ENCODE measurements around the gene MPV17L2.

DNA sequence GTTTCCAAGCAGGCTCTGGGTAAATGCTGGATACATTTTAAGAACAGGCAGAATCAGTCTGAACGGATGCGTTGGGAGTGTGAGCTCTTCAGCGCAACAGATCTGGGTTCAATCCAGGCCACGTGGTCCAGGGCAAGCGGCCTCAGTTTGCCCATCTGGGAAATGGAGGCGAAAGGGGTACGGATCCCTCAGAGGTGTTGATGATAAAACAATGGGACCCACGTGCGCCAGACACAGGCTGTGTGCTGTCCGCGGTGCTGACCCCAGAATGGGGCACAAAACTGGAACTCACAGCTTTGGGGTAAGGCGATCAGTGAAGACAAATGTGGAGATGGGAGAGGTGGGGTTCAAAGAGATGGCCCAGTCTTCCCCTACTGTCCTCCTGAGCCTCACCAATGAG is 46.3 kb downstream of the MPV17L2 start:
- TF ChIP-seq POLR2A (IDR thresholded peaks at IDR 0.05), result no peak
- TF ChIP-seq, protein P1, sequence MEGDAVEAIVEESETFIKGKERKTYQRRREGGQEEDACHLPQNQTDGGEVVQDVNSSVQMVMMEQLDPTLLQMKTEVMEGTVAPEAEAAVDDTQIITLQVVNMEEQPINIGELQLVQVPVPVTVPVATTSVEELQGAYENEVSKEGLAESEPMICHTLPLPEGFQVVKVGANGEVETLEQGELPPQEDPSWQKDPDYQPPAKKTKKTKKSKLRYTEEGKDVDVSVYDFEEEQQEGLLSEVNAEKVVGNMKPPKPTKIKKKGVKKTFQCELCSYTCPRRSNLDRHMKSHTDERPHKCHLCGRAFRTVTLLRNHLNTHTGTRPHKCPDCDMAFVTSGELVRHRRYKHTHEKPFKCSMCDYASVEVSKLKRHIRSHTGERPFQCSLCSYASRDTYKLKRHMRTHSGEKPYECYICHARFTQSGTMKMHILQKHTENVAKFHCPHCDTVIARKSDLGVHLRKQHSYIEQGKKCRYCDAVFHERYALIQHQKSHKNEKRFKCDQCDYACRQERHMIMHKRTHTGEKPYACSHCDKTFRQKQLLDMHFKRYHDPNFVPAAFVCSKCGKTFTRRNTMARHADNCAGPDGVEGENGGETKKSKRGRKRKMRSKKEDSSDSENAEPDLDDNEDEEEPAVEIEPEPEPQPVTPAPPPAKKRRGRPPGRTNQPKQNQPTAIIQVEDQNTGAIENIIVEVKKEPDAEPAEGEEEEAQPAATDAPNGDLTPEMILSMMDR (IDR thresholded peaks at IDR 0.05), result no peak

All from breast epithelium (tissue), 3 donors.